Heart left ventricle (tissue), 13 donors: ENCODE results near the gene FBXO17.

Source experiments
- CTCF ChIP-seq, 12 donors: fragments of 200-600 bp; sonication (generic) in 4 of 12; IDR thresholded peaks; one replicate each; pipeline versions ENCODE4 v1.5.0 to v1.8.0; 2018 to 2022; ENCODE audit warnings: antibody characterized with exemption in 12 of 12, mild to moderate bottlenecking in 5 of 12
- POLR2A ChIP-seq, 2 donors: fragments of 450-650 bp; IDR thresholded peaks; one replicate each; pipeline ENCODE4 v1.6.1; 2017; ENCODE audit warnings: antibody characterized with exemption in 2 of 2, mild to moderate bottlenecking in 2 of 2, moderate library complexity in 2 of 2
- donor health status: ischemic (EF 13 %, LVEDD 7.1; RV severe dilation, severe dysfunction).
- donor health status: DM: no; HTN: yes; CAD: no.
- donor health status: DM: no; HTN: no; CAD: no.
- donor health status: ischemic (EF 25% LVEDD 6.9; RV normal size, moderate dysfunction).
- donor health status: ischemic (EF 25% LVEDD 5.7; RV mildly dilated, moderate dysfunction).
- donor health status: ischemic (EF 35%, LVEDD 5.7; RV mildly dilated, moderate dysfunction).
- donor health status: nonischemic (EF 11% LVEDD 7.7; RV severe dilation, severe dysfunction).
- donor health status: DM: yes; HTN: yes; CAD: no.
- donor health status: PGD.
- donor health status: ischemic (EF 29% LVEDD 5.4; RV normal size, mild dysfunction).
- donor health status: nonischemic (EF 23%, LVEDD 6.1; RV moderate dilation, normal function).

- no peak for TF ChIP-seq POLR2A (IDR thresholded peaks at IDR 0.05)
- no peak for TF ChIP-seq CTCF (IDR thresholded peaks at IDR 0.05)
Measured at GRCh38 chr19:38907227-38907626, 68.3 kb downstream of the FBXO17 start.
